Measurements from ENCODE around the gene TARBP1.

DNA sequence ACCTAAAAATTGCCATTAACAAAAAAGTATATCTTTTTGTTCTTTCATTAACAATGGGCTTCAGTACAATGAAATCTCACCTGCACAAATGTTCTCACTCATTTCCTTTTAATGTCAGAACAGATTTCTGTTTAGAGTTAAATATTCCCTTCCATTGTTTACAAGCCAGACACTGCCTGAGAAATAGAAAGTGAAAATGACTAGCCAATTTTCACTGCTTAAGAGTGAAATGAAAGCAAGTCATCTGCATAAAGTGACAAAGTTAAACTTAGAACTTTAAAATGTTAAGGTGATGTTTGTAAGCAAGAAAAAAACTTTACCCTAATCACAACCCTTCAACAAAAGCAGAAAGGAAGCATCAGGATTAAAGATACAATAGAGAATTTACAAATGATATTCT is 78.2 kb downstream of the TARBP1 start:
- TF ChIP-seq, protein P1, sequence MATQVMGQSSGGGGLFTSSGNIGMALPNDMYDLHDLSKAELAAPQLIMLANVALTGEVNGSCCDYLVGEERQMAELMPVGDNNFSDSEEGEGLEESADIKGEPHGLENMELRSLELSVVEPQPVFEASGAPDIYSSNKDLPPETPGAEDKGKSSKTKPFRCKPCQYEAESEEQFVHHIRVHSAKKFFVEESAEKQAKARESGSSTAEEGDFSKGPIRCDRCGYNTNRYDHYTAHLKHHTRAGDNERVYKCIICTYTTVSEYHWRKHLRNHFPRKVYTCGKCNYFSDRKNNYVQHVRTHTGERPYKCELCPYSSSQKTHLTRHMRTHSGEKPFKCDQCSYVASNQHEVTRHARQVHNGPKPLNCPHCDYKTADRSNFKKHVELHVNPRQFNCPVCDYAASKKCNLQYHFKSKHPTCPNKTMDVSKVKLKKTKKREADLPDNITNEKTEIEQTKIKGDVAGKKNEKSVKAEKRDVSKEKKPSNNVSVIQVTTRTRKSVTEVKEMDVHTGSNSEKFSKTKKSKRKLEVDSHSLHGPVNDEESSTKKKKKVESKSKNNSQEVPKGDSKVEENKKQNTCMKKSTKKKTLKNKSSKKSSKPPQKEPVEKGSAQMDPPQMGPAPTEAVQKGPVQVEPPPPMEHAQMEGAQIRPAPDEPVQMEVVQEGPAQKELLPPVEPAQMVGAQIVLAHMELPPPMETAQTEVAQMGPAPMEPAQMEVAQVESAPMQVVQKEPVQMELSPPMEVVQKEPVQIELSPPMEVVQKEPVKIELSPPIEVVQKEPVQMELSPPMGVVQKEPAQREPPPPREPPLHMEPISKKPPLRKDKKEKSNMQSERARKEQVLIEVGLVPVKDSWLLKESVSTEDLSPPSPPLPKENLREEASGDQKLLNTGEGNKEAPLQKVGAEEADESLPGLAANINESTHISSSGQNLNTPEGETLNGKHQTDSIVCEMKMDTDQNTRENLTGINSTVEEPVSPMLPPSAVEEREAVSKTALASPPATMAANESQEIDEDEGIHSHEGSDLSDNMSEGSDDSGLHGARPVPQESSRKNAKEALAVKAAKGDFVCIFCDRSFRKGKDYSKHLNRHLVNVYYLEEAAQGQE (IDR thresholded peaks at IDR 0.05; ENCODE audit: borderline replicate concordance), result no peak
- TF ChIP-seq, protein P2, sequence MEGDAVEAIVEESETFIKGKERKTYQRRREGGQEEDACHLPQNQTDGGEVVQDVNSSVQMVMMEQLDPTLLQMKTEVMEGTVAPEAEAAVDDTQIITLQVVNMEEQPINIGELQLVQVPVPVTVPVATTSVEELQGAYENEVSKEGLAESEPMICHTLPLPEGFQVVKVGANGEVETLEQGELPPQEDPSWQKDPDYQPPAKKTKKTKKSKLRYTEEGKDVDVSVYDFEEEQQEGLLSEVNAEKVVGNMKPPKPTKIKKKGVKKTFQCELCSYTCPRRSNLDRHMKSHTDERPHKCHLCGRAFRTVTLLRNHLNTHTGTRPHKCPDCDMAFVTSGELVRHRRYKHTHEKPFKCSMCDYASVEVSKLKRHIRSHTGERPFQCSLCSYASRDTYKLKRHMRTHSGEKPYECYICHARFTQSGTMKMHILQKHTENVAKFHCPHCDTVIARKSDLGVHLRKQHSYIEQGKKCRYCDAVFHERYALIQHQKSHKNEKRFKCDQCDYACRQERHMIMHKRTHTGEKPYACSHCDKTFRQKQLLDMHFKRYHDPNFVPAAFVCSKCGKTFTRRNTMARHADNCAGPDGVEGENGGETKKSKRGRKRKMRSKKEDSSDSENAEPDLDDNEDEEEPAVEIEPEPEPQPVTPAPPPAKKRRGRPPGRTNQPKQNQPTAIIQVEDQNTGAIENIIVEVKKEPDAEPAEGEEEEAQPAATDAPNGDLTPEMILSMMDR (IDR thresholded peaks at IDR 0.05; ENCODE audit: poor library complexity, severe bottlenecking), result no peak
